SK-N-SH (cell line): ENCODE results near the gene EPHA10.

Experiments used
- CTCF ChIP-seq: fragments of 200-600 bp; sonication (generic); IDR thresholded peaks from 2 replicates; pipeline ENCODE4 v1.6.1; 2017; ENCODE audit warnings: antibody characterized with exemption, mild to moderate bottlenecking, moderate library complexity
- EP300 ChIP-seq, 2 experiments: IDR thresholded peaks; 2 replicates each; pipeline versions ENCODE4 v1.4.0 to v1.6.1; 2012; ENCODE audit warnings: borderline replicate concordance in 1 of 2, low read depth in 1 of 2, low read length in 1 of 2
- GABPA ChIP-seq: IDR thresholded peaks from 2 replicates; pipeline ENCODE4 v1.4.0; 2012; ENCODE audit warnings: low read depth, mild to moderate bottlenecking
- MAX ChIP-seq: IDR thresholded peaks from 2 replicates; pipeline ENCODE4 v1.4.0; 2012; ENCODE audit warnings: low read depth
- NFIC ChIP-seq: IDR thresholded peaks from 2 replicates; pipeline ENCODE4 v1.4.0; 2012; ENCODE audit warnings: borderline replicate concordance
- POLR2AphosphoS5 ChIP-seq: IDR thresholded peaks from 2 replicates; pipeline ENCODE4 v1.6.1; 2012; ENCODE audit warnings: low read depth, low read length
- RAD21 ChIP-seq: IDR thresholded peaks from 2 replicates; pipeline ENCODE4 v1.6.1; 2012; ENCODE audit warnings: mild to moderate bottlenecking, low read length
- REST ChIP-seq: IDR thresholded peaks from 2 replicates; pipeline ENCODE4 v1.6.1; 2012; ENCODE audit warnings: mild to moderate bottlenecking, low read depth, low read length, moderate library complexity
- USF2 ChIP-seq: fragments of 150-350 bp; IDR thresholded peaks from 2 replicates; pipeline ENCODE4 v1.6.1; 2017; ENCODE audit warnings: antibody characterized with exemption, low read length, low read depth, borderline replicate concordance

GRCh38 chr1:37723072-37723389 is 41.9 kb downstream of the EPHA10 start:
- TF ChIP-seq NFIC (no peak), REST (no peak), GABPA (no peak), USF2 (no peak), RAD21 (no peak), CTCF (no peak), POLR2AphosphoS5 (no peak), EP300 (IDR thresholded peaks at IDR 0.05; ENCODE audit: borderline replicate concordance in 1 of 2, low read depth in 1 of 2, low read length in 1 of 2) (no peak), MAX (no peak)
